Measurements from ENCODE around the gene IQSEC3. TPM values are rescaled to one million over a fixed set of nuclear protein-coding genes. Genes with fewer than 3 reads are reported as not detected.

IQSEC3 gene
- total RNA-seq, 1 experiment from 2014 or later = not detected

DNA sequence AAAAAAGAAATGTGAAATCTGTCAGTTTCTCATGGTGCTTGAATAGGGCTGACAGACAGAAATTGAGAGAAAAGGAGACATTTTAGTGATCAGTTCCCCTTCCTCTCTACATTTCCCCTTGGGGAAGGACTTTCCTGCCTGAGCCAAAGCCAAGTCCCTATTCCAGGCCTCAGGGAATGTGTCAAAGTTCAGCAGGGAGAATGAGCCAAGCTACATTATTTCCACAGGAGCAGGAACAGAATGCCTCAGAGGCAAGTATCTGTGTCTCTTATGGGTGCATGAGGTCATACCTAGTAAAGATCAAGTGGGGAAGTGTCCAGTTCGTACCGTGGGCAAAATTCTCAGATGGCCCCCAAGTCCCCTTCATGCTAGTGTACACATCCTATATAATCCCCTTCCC, 68.6 kb downstream of the IQSEC3 start:
- Mint-ChIP-seq H3K27me3 (ENCODE audit: insufficient read depth, unreplicated experiment) (peaks cover 55% of the 10 kb centered on the region), H3K9me3 (ENCODE audit: unreplicated experiment) (no peaks in the 10 kb centered on the region), H3K36me3 (ENCODE audit: insufficient read depth, unreplicated experiment) (no peaks in the 10 kb centered on the region), H3K27ac (ENCODE audit: low read depth, unreplicated experiment) (no peak overlapping the region), H3K4me3 (ENCODE audit: unreplicated experiment) (no peak overlapping the region), H3K4me1 (ENCODE audit: insufficient read depth, unreplicated experiment) (peaks cover 6% of the 10 kb centered on the region)
- TF ChIP-seq, protein P1, sequence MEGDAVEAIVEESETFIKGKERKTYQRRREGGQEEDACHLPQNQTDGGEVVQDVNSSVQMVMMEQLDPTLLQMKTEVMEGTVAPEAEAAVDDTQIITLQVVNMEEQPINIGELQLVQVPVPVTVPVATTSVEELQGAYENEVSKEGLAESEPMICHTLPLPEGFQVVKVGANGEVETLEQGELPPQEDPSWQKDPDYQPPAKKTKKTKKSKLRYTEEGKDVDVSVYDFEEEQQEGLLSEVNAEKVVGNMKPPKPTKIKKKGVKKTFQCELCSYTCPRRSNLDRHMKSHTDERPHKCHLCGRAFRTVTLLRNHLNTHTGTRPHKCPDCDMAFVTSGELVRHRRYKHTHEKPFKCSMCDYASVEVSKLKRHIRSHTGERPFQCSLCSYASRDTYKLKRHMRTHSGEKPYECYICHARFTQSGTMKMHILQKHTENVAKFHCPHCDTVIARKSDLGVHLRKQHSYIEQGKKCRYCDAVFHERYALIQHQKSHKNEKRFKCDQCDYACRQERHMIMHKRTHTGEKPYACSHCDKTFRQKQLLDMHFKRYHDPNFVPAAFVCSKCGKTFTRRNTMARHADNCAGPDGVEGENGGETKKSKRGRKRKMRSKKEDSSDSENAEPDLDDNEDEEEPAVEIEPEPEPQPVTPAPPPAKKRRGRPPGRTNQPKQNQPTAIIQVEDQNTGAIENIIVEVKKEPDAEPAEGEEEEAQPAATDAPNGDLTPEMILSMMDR (IDR thresholded peaks at IDR 0.05; ENCODE audit: unreplicated experiment) = no peak
- ChIA-PET POLR2A (no interaction called here), CTCF (interaction anchor here (0.6 kb wide), 1 partner anchor 181 kb away, joined by 4 read pairs; no protein-coding TSS in a partner anchor)
- intact Hi-C loops (cut with micrococcal nuclease) = no loop called here
- no peak for DNase-seq (ENCODE audit: unreplicated experiment)
- no TSS peak for BruUV-seq (replicated peaks)

DNA sequence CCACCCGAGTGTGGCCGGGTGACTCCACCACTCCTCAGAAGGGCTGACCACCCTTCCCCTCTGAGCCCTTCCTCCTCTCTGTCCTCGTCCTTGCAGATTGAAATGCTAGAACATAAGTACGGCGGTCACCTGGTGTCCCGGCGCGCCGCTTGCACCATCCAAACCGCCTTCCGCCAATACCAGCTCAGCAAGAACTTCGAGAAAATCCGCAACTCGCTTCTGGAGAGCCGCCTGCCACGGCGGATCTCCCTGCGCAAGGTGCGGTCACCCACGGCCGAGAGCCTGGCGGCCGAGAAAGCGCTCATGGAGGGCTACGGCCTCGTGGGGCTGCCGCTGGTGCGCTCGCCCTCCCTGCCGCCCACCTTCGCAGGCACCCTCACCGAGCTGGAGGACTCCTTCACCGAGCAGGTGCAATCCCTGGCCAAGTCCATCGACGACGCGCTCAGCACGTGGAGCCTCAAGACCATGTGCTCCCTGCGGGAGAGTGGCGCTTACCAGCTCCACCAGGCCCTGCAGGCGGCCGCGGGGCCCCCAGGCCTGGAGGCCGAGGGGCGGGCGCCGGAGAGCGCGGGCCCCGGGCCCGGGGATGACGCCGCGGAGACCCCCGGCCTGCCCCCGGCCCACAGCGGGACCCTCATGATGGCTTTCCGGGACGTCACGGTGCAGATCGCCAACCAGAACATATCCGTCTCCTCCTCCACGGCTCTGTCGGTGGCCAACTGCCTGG, 71.8 kb downstream of the IQSEC3 start:
- no TSS peak for BruUV-seq (replicated peaks)
- Mint-ChIP-seq H3K27ac (ENCODE audit: low read depth, unreplicated experiment) (no peak overlapping the region), H3K9me3 (ENCODE audit: unreplicated experiment) (no peaks in the 10 kb centered on the region), H3K4me1 (ENCODE audit: insufficient read depth, unreplicated experiment) (no peaks in the 10 kb centered on the region), H3K4me3 (ENCODE audit: unreplicated experiment) (no peak overlapping the region), H3K27me3 (ENCODE audit: insufficient read depth, unreplicated experiment) (peaks cover 48% of the 10 kb centered on the region), H3K36me3 (ENCODE audit: insufficient read depth, unreplicated experiment) (no peaks in the 10 kb centered on the region)
- DNase-seq (ENCODE audit: unreplicated experiment) = no peak
- intact Hi-C loops (cut with micrococcal nuclease) = no loop called here
- TF ChIP-seq, protein P1 (IDR thresholded peaks at IDR 0.05; ENCODE audit: unreplicated experiment) = no peak
- ChIA-PET POLR2A (no interaction called here), CTCF (no interaction called here)

DNA sequence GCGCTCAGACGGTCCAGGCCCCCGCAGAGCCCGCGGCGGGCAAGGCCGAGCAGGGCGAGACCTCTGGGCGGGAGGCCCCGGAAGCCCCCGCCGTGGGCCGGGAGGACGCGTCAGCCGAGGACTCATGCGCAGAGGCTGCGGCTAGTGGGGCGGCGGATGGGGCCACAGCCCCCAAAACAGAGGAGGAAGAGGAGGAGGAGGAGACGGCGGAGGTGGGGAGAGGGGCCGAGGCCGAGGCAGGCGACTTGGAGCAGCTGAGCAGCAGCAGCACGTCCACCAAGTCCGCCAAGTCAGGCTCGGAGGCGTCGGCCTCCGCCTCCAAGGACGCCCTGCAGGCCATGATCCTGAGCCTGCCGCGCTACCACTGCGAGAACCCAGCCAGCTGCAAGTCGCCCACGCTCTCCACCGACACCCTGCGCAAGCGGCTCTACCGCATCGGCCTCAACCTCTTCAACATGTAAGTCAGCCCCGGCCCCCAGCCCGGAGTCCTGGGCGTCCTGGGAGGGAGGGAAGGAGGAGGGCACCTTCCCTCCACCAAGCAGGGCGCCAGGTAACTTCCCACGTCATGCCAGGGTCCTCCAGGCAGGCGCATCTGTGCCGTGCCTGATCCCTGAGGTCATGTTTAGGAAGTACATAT, 72.4 kb downstream of the IQSEC3 start:
- Mint-ChIP-seq H3K27me3 (ENCODE audit: insufficient read depth, unreplicated experiment) (peaks cover 41% of the 10 kb centered on the region), H3K36me3 (ENCODE audit: insufficient read depth, unreplicated experiment) (no peaks in the 10 kb centered on the region), H3K9me3 (ENCODE audit: unreplicated experiment) (no peaks in the 10 kb centered on the region), H3K27ac (ENCODE audit: low read depth, unreplicated experiment) (no peak overlapping the region), H3K4me1 (ENCODE audit: insufficient read depth, unreplicated experiment) (no peaks in the 10 kb centered on the region), H3K4me3 (ENCODE audit: unreplicated experiment) (no peak overlapping the region)
- intact Hi-C loops (cut with micrococcal nuclease) = no loop called here
- no TSS peak for BruUV-seq (replicated peaks)
- DNase-seq (ENCODE audit: unreplicated experiment) = no peak
- TF ChIP-seq, protein P1 (IDR thresholded peaks at IDR 0.05; ENCODE audit: unreplicated experiment) = no peak
- POLR2A ChIA-PET = no interaction called here
- CTCF ChIA-PET = interaction anchor here (0.5 kb wide), 1 partner anchor 1419 kb away, joined by 3 read pairs; no protein-coding TSS in a partner anchor

- intact Hi-C loops (cut with micrococcal nuclease) = no loop called here
Measured at GRCh38 chr12:139585-139984, 73.0 kb downstream of the IQSEC3 start.

More at GRCh38 chr12:139585-139984, 73.0 kb downstream of the IQSEC3 start:
- Mint-ChIP-seq H3K4me3 (ENCODE audit: unreplicated experiment) (no peak overlapping the region), H3K27ac (ENCODE audit: low read depth, unreplicated experiment) (no peak overlapping the region), H3K27me3 (ENCODE audit: insufficient read depth, unreplicated experiment) (peaks cover 38% of the 10 kb centered on the region), H3K4me1 (ENCODE audit: insufficient read depth, unreplicated experiment) (no peaks in the 10 kb centered on the region), H3K9me3 (ENCODE audit: unreplicated experiment) (no peaks in the 10 kb centered on the region), H3K36me3 (ENCODE audit: insufficient read depth, unreplicated experiment) (no peaks in the 10 kb centered on the region)
- BruUV-seq (replicated peaks) = no TSS peak
- no peak for DNase-seq (ENCODE audit: unreplicated experiment)
- TF ChIP-seq, protein P1 (IDR thresholded peaks at IDR 0.05; ENCODE audit: unreplicated experiment) = no peak
- ChIA-PET POLR2A (no interaction called here), CTCF (interaction anchor here (0.5 kb wide), 1 partner anchor 1419 kb away, joined by 3 read pairs; no protein-coding TSS in a partner anchor)
